GM12892 (cell line): ENCODE measurements around the gene OR52B2.

Experiments
- POLR2A ChIP-seq: IDR thresholded peaks from 2 replicates; pipeline ENCODE4 v1.6.1; 2011; ENCODE audit warnings: low read depth, low read length, control low read depth
- POLR2AphosphoS5 ChIP-seq: IDR thresholded peaks from 2 replicates; pipeline ENCODE4 v1.6.1; 2011; ENCODE audit warnings: low read depth, low read length, control low read depth
- TAF1 ChIP-seq: IDR thresholded peaks from 2 replicates; pipeline ENCODE4 v1.6.1; 2011; ENCODE audit warnings: low read depth, mild to moderate bottlenecking, control low read depth, low read length, borderline replicate concordance

GRCh38 chr11:6219359-6219758 lies 49.2 kb upstream of the OR52B2 start:
- no peak for TF ChIP-seq POLR2AphosphoS5
- TF ChIP-seq POLR2A = no peak
- no peak for TF ChIP-seq TAF1
